HepG2 (cell line): ENCODE measurements around the gene C1QTNF12. TPM values are rescaled to one million over a fixed set of nuclear protein-coding genes. Genes with fewer than 3 reads are reported as not detected.

Experiments used
- AGO2 ChIP-seq: fragments of 200-400 bp; formaldehyde crosslinking; optimal IDR thresholded peaks from 2 replicates; pipeline ENCODE3; 2017; ENCODE audit warnings: mild to moderate bottlenecking, low read depth, low read length, moderate library complexity
- ARNTL ChIP-seq: sonication (generic); formaldehyde crosslinking; IDR thresholded peaks from 2 replicates; pipeline ENCODE4 v1.4.0; 2020; ENCODE audit warnings: mild to moderate bottlenecking, missing genetic modification reagents
- CERS6 ChIP-seq: sonication (generic); formaldehyde crosslinking; IDR thresholded peaks from 2 replicates; pipeline ENCODE4 v1.5.0; 2020; ENCODE audit warnings: missing genetic modification reagents
- HNRNPUL1 ChIP-seq: fragments of 200-400 bp; formaldehyde crosslinking; IDR thresholded peaks from 2 replicates; pipeline ENCODE4 v1.6.1; 2017; ENCODE audit warnings: low read depth, mild to moderate bottlenecking, low read length, moderate library complexity
- PLSCR1 ChIP-seq: sonication (generic); formaldehyde crosslinking; IDR thresholded peaks from 2 replicates; pipeline ENCODE4 v1.5.0; 2020; ENCODE audit warnings: missing genetic modification reagents, mild to moderate bottlenecking, borderline replicate concordance
- REL ChIP-seq: sonication (generic); formaldehyde crosslinking; conservative IDR thresholded peaks from 2 replicates; pipeline ENCODE4 v1.8.0; 2022; ENCODE audit warnings: mild to moderate bottlenecking, missing genetic modification reagents, moderate library complexity
- RFX1 ChIP-seq: fragments of 450-650 bp; IDR thresholded peaks from 2 replicates; pipeline ENCODE4 v1.6.1; 2017
- STAG1 ChIP-seq: sonication (generic); formaldehyde crosslinking; IDR thresholded peaks from 2 replicates; pipeline ENCODE4 v1.4.0; 2020; ENCODE audit warnings: missing genetic modification reagents
- ZBTB20 ChIP-seq: sonication (generic); formaldehyde crosslinking; IDR thresholded peaks from 2 replicates; pipeline ENCODE4 v1.8.1; 2023; ENCODE audit warnings: missing genetic modification reagents, low read depth, mild to moderate bottlenecking, borderline replicate concordance
- ZFY ChIP-seq: sonication (generic); formaldehyde crosslinking; IDR thresholded peaks from 2 replicates; pipeline ENCODE4 v1.4.0; 2020; ENCODE audit warnings: missing genetic modification reagents
- ZNF407 ChIP-seq: sonication (generic); formaldehyde crosslinking; IDR thresholded peaks from one replicate; pipeline ENCODE4 v1.5.1; 2020; ENCODE audit warnings: mild to moderate bottlenecking, missing genetic modification reagents; ENCODE audit errors: not compliant biosample characterization
- ZNF740 ChIP-seq: sonication (generic); formaldehyde crosslinking; IDR thresholded peaks from 2 replicates; pipeline ENCODE4 v1.4.0; 2020; ENCODE audit warnings: missing genetic modification reagents
- polyA plus RNA-seq, 8 experiments: library from polyadenylated mRNA; depleted of rRNA in 3 of 8; stranded (reverse) in 7 of 8; unstranded in 1 of 8; fragments of >200 nt; fragmentation: Illumina TruSeq in 4 of 8; extraction: Trizol in 4 of 8; gene quantifications; 2 replicates each; pipeline versions ENCODE4 v1.2.1 to v1.2.3, GENCODE V29; 2011 to 2016; ENCODE audit warnings: low read depth in 4 of 8, missing spikeins in 1 of 8, mixed read lengths in 1 of 8; ENCODE audit not compliant: insufficient read depth in 1 of 8
- total RNA-seq, 5 experiments: library from RNA; depleted of rRNA; stranded (reverse); fragments of >200 nt; fragmentation: Illumina TruSeq; extraction: Trizol; gene quantifications; 2 replicates each; pipeline ENCODE4 v1.2.3, GENCODE V29; 2016; ENCODE audit warnings: low read depth in 1 of 5
- TF ChIP-seq, protein P1 (sequence below): IDR thresholded peaks from 2 replicates; pipeline ENCODE4 v1.6.1; 2016; ENCODE audit warnings: mild to moderate bottlenecking
- TF ChIP-seq, protein P2 (sequence below): sonication (generic); formaldehyde crosslinking; IDR thresholded peaks from 2 replicates; pipeline ENCODE4 v1.5.0; 2020; ENCODE audit warnings: mild to moderate bottlenecking, missing genetic modification reagents

Gene C1QTNF12
- total and polyA plus RNA-seq, 2 of the 13 experiments (the other 11 are each of a cell fraction or from before 2014, with no cell fraction given), result 0.18 to 0.64 TPM

- TF ChIP-seq ZNF407 (CRISPR knock-in tag) (no peak), AGO2 (no peak), ZBTB20 (CRISPR knock-in tag) (0 out of 2 replicates have a peak, but pooled peaks have one; percentile 28), RFX1 (no peak), ZFY (CRISPR knock-in tag) (peak; percentile 65), STAG1 (CRISPR knock-in tag) (no peak), ZNF740 (CRISPR knock-in tag) (peak; percentile 38; the same call in 1 of the 2 replicates), REL (CRISPR knock-in tag) (no peak), PLSCR1 (CRISPR knock-in tag) (no peak), CERS6 (CRISPR knock-in tag) (0 out of 2 replicates have a peak, but pooled peaks have one; percentile 51), ARNTL (CRISPR knock-in tag) (0 out of 2 replicates have a peak, but pooled peaks have one; percentile 36), HNRNPUL1 (no peak)
- TF ChIP-seq, protein P1, sequence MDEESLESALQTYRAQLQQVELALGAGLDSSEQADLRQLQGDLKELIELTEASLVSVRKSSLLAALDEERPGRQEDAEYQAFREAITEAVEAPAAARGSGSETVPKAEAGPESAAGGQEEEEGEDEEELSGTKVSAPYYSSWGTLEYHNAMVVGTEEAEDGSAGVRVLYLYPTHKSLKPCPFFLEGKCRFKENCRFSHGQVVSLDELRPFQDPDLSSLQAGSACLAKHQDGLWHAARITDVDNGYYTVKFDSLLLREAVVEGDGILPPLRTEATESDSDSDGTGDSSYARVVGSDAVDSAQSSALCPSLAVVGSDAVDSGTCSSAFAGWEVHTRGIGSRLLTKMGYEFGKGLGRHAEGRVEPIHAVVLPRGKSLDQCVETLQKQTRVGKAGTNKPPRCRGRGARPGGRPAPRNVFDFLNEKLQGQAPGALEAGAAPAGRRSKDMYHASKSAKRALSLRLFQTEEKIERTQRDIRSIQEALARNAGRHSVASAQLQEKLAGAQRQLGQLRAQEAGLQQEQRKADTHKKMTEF (CRISPR knock-in tag), result peak; percentile 62
- TF ChIP-seq, protein P2, sequence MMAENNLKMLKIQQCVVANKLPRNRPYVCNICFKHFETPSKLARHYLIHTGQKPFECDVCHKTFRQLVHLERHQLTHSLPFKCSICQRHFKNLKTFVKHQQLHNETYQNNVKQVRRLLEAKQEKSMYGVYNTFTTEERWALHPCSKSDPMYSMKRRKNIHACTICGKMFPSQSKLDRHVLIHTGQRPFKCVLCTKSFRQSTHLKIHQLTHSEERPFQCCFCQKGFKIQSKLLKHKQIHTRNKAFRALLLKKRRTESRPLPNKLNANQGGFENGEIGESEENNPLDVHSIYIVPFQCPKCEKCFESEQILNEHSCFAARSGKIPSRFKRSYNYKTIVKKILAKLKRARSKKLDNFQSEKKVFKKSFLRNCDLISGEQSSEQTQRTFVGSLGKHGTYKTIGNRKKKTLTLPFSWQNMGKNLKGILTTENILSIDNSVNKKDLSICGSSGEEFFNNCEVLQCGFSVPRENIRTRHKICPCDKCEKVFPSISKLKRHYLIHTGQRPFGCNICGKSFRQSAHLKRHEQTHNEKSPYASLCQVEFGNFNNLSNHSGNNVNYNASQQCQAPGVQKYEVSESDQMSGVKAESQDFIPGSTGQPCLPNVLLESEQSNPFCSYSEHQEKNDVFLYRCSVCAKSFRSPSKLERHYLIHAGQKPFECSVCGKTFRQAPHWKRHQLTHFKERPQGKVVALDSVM (CRISPR knock-in tag), result peak; percentile 64; the same call in 1 of the 2 replicates
Observed at GRCh38 chr1:1281533-1282321, 35.2 kb upstream of the C1QTNF12 start (continued).
